ENCODE results near the gene LST1. TPM values are rescaled to one million over a fixed set of nuclear protein-coding genes. Genes with fewer than 3 reads are reported as not detected.

The LST1 gene
- total RNA-seq, 1 donor from 2014 or later = 0.51 TPM

DNA sequence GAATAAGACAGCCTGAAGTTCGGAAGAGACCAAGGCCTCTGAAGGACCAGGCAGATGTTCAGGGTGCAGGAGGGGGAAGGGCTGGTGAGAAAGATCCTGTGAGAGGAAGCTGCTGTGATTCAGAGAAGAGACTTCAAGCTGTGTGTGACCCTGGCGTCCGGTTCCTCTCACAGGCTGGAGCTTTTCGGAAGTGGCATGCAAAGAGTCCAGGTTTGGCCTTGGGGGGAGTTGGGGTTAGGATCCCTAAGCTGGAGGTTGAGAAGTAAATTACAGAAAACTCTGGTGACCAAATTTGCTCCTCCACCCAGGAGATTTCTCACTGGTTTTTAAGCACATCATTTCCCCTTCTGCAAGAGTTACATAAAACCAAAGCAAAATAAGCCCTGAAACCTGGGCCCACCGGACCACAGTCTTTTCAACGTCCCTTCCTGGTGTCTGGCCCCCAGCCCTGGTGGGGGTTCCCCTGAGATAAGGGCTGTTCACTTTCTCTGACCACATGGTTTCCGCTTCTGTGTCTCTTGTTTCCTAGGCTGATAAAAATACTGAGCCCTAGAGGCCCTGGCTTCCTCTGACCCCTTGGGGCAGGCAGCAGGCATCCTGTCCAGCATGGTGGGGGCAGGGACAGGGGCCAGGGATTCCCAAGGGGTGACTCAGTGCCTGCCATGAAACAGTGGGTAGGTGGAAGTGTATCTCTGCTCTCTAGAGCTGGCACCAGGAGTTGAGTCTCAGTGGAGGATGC is 25.9 kb upstream of the LST1 start:
- DNase-seq (ENCODE audit: low read depth in 2 of 2) = peak; percentile 99

DNA sequence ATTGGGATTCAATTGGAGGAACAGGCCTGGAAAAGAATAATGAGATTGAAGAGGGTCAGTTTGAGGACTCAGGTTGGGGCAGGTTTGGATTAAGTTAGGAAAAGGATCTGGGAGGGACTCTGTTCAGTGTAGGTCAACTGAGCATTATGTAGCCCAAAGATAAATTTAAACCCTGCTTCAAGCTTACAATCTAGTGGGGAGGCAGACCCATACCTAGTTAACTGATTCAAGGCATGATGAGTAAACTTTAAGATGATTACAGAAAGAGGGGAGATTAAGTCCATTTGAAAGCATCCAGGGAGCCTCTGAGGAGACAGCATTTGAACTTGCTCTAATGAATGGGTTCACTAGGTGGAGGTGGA is 25.4 kb upstream of the LST1 start:
- DNase-seq (ENCODE audit: low read depth in 2 of 2) = no peak

DNA sequence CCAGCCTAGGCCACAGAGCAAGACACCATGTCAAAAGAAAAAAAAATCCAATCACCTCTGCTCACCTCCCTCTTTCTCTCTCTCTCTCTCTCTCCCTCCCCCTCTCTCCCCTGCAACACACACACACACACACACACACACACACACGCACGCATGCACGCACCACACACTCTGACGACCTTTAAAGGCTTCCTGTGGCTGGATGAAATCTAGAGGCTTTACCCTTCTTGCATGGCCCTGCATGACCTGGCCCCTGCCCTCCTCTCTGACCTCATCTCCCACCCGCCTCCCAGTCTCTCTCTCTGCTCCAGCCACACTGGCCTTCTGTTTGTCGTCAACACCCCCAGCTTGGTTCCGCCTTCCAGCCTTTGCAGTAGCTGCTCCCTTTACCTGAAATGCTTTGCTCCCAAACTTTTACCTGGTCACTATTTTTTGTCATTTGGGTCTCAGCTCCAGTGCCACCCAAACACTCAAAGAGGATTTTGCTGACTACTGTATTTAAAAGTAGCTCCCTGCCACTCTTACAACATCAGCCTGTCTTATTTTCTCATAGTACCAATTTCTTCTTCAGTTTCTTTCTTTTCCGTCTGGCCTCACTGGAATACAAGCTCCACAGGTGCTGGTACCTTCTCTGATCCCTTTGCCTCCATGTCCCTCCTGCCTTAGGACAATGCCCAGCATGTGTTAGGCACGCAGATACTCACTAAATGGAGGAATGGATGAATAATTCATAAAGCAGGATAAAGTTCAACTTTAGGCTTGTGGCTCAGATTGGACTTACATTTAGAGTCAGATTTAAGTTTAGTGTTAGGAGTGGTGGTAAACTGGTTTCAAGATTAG is 18.3 kb upstream of the LST1 start:
- DNase-seq (ENCODE audit: low read depth in 2 of 2) = no peak

DNA sequence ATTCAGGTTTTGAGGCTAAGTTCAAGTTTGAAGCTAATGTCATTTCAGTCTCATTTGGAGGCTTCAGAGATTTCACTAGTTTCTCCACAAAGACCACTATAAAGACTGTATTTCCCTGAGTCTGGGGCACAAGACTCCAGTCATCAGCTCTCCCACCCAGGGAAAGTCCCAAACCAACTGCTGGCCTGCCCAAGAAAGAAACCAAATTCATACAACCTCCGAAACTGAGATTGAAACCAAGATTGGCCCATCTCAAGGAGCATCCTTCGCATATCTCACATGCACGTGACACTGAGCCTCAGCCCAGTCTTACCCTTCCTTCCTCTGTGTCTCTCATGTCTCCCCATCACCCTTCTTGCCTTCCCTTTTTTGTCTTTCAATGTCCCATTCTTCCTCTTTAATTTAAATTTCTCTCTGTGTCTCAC is 17.5 kb upstream of the LST1 start:
- DNase-seq (ENCODE audit: low read depth in 2 of 2) = no peak

DNA sequence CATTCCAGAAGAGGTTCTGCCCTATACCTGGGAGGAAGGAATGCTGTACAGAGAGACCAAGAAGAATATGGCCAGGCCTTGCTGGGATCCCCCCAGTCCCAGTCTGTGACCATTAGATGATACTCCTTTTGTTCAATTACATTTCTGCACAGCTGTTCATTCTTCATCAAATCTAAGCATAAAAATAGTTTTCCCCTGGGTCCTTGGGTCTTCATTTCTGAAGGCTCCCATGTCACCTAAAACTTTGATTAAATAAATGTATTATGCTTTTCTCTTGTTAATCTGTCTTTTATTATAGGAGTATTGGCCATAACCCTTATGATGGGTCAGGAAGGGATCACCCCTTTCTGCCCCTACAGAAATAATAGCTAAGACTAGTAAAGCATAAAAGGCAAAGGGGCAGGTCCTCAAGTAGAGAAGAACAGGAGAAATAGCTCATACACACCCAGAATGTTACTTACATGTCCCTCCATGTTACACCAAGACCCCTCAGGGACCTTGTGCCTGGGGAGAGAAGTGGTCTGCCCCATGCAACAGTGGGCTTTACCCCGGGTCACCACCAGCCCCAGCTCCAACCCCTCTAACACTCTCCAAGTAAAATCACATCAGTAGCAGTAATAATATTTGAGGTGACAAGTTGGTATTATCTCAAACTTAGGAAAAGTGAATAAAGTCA is 16.1 kb upstream of the LST1 start:
- no peak for DNase-seq (ENCODE audit: low read depth in 2 of 2)

DNA sequence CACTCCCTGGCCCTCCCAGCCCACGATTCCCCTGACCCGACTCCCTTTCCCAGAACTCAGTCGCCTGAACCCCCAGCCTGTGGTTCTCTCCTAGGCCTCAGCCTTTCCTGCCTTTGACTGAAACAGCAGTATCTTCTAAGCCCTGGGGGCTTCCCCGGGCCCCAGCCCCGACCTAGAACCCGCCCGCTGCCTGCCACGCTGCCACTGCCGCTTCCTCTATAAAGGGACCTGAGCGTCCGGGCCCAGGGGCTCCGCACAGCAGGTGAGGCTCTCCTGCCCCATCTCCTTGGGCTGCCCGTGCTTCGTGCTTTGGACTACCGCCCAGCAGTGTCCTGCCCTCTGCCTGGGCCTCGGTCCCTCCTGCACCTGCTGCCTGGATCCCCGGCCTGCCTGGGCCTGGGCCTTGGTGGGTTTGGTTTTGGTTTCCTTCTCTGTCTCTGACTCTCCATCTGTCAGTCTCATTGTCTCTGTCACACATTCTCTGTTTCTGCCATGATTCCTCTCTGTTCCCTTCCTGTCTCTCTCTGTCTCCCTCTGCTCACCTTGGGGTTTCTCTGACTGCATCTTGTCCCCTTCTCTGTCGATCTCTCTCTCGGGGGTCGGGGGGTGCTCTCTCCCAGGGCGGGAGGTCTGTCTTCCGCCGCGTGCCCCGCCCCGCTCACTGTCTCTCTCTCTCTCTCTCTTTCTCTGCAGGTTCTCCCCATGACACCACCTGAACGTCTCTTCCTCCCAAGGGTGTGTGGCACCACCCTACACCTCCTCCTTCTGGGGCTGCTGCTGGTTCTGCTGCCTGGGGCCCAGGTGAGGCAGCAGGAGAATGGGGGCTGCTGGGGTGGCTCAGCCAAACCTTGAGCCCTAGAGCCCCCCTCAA is 13.8 kb upstream of the LST1 start, which contains the start of gene LTA:
LTA (plus strand) TSS at position 249 of the 871 bp plus-strand sequence; CDS start at position 703, 454 bp downstream.
- no peak for DNase-seq (ENCODE audit: low read depth in 2 of 2)

DNA sequence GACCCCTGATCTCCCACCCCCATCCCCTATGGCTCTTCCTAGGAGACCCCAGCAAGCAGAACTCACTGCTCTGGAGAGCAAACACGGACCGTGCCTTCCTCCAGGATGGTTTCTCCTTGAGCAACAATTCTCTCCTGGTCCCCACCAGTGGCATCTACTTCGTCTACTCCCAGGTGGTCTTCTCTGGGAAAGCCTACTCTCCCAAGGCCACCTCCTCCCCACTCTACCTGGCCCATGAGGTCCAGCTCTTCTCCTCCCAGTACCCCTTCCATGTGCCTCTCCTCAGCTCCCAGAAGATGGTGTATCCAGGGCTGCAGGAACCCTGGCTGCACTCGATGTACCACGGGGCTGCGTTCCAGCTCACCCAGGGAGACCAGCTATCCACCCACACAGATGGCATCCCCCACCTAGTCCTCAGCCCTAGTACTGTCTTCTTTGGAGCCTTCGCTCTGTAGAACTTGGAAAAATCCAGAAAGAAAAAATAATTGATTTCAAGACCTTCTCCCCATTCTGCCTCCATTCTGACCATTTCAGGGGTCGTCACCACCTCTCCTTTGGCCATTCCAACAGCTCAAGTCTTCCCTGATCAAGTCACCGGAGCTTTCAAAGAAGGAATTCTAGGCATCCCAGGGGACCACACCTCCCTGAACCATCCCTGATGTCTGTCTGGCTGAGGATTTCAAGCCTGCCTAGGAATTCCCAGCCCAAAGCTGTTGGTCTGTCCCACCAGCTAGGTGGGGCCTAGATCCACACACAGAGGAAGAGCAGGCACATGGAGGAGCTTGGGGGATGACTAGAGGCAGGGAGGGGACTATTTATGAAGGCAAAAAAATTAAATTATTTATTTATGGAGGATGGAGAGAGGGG is 12.6 kb upstream of the LST1 start:
- no peak for DNase-seq (ENCODE audit: low read depth in 2 of 2)

DNA sequence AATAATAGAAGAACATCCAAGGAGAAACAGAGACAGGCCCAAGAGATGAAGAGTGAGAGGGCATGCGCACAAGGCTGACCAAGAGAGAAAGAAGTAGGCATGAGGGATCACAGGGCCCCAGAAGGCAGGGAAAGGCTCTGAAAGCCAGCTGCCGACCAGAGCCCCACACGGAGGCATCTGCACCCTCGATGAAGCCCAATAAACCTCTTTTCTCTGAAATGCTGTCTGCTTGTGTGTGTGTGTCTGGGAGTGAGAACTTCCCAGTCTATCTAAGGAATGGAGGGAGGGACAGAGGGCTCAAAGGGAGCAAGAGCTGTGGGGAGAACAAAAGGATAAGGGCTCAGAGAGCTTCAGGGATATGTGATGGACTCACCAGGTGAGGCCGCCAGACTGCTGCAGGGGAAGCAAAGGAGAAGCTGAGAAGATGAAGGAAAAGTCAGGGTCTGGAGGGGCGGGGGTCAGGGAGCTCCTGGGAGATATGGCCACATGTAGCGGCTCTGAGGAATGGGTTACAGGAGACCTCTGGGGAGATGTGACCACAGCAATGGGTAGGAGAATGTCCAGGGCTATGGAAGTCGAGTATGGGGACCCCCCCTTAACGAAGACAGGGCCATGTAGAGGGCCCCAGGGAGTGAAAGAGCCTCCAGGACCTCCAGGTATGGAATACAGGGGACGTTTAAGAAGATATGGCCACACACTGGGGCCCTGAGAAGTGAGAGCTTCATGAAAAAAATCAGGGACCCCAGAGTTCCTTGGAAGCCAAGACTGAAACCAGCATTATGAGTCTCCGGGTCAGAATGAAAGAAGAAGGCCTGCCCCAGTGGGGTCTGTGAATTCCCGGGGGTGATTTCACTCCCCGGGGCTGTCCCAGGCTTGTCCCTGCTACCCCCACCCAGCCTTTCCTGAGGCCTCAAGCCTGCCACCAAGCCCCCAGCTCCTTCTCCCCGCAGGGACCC is 11.7 kb upstream of the LST1 start:
- DNase-seq (ENCODE audit: low read depth in 2 of 2) = no peak

DNA sequence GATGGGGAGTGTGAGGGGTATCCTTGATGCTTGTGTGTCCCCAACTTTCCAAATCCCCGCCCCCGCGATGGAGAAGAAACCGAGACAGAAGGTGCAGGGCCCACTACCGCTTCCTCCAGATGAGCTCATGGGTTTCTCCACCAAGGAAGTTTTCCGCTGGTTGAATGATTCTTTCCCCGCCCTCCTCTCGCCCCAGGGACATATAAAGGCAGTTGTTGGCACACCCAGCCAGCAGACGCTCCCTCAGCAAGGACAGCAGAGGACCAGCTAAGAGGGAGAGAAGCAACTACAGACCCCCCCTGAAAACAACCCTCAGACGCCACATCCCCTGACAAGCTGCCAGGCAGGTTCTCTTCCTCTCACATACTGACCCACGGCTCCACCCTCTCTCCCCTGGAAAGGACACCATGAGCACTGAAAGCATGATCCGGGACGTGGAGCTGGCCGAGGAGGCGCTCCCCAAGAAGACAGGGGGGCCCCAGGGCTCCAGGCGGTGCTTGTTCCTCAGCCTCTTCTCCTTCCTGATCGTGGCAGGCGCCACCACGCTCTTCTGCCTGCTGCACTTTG is 10.7 kb upstream of the LST1 start, which contains the start of gene TNF:
TNF (plus strand) TSS at position 231 of the 567 bp plus-strand sequence; CDS start at position 408, 177 bp downstream.
- no peak for DNase-seq (ENCODE audit: low read depth in 2 of 2)

DNA sequence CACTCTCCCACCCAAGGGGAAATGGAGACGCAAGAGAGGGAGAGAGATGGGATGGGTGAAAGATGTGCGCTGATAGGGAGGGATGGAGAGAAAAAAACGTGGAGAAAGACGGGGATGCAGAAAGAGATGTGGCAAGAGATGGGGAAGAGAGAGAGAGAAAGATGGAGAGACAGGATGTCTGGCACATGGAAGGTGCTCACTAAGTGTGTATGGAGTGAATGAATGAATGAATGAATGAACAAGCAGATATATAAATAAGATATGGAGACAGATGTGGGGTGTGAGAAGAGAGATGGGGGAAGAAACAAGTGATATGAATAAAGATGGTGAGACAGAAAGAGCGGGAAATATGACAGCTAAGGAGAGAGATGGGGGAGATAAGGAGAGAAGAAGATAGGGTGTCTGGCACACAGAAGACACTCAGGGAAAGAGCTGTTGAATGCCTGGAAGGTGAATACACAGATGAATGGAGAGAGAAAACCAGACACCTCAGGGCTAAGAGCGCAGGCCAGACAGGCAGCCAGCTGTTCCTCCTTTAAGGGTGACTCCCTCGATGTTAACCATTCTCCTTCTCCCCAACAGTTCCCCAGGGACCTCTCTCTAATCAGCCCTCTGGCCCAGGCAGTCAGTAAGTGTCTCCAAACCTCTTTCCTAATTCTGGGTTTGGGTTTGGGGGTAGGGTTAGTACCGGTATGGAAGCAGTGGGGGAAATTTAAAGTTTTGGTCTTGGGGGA is 10.0 kb upstream of the LST1 start:
- no peak for DNase-seq (ENCODE audit: low read depth in 2 of 2)

DNA sequence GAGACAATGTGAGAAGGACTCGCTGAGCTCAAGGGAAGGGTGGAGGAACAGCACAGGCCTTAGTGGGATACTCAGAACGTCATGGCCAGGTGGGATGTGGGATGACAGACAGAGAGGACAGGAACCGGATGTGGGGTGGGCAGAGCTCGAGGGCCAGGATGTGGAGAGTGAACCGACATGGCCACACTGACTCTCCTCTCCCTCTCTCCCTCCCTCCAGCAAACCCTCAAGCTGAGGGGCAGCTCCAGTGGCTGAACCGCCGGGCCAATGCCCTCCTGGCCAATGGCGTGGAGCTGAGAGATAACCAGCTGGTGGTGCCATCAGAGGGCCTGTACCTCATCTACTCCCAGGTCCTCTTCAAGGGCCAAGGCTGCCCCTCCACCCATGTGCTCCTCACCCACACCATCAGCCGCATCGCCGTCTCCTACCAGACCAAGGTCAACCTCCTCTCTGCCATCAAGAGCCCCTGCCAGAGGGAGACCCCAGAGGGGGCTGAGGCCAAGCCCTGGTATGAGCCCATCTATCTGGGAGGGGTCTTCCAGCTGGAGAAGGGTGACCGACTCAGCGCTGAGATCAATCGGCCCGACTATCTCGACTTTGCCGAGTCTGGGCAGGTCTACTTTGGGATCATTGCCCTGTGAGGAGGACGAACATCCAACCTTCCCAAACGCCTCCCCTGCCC is 9.0 kb upstream of the LST1 start:
- DNase-seq (ENCODE audit: low read depth in 2 of 2) = no peak

DNA sequence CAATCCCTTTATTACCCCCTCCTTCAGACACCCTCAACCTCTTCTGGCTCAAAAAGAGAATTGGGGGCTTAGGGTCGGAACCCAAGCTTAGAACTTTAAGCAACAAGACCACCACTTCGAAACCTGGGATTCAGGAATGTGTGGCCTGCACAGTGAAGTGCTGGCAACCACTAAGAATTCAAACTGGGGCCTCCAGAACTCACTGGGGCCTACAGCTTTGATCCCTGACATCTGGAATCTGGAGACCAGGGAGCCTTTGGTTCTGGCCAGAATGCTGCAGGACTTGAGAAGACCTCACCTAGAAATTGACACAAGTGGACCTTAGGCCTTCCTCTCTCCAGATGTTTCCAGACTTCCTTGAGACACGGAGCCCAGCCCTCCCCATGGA is 8.5 kb upstream of the LST1 start:
- DNase-seq (ENCODE audit: low read depth in 2 of 2) = no peak

DNA sequence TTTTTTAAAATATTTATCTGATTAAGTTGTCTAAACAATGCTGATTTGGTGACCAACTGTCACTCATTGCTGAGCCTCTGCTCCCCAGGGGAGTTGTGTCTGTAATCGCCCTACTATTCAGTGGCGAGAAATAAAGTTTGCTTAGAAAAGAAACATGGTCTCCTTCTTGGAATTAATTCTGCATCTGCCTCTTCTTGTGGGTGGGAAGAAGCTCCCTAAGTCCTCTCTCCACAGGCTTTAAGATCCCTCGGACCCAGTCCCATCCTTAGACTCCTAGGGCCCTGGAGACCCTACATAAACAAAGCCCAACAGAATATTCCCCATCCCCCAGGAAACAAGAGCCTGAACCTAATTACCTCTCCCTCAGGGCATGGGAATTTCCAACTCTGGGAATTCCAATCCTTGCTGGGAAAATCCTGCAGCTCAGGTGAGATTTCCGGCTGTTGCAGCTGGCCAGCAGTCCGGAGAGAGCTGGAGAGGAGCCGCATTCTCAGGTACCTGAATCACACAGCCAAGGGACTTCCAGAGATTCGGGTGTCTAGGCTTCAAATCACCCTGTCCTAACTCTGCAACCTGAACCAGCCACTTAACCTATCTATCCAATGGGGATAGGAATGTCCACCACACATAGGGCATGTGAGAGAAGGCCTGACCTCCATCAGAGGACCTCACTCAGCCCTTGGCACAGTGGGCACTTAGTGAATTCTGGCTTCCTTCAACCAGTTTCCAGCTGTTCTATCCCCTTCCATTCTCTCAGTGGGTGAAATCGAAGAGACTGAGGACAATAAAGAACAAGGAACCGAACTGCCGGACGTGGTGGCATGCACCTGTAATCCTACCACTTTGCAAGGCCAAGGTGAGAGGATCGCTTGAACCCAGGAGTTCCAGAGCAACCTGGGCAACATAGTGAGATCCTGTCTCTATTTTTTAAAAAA is 7.6 kb upstream of the LST1 start:
- DNase-seq (ENCODE audit: low read depth in 2 of 2) = peak in 1 of 2 donors; percentile 52

DNA sequence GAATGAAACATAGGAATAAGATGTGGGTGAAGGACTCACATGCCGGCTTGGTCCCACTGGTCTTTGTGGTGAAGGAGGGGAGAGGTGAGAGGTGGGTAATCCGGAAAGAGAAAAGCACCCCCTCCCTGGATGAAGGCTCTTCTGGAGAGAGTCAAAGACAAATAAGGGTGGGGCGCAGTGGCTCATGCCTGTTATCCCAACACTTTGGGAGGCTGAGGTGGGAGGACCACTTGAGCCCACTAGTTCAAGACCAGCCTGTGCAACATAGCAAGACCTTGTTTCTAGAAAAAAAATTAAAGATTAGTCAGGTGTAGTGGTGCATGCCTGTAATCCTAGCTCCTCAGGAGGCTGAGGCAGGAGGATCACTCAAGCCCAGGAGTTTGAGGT is 7.0 kb upstream of the LST1 start:
- no peak for DNase-seq (ENCODE audit: low read depth in 2 of 2)

DNA sequence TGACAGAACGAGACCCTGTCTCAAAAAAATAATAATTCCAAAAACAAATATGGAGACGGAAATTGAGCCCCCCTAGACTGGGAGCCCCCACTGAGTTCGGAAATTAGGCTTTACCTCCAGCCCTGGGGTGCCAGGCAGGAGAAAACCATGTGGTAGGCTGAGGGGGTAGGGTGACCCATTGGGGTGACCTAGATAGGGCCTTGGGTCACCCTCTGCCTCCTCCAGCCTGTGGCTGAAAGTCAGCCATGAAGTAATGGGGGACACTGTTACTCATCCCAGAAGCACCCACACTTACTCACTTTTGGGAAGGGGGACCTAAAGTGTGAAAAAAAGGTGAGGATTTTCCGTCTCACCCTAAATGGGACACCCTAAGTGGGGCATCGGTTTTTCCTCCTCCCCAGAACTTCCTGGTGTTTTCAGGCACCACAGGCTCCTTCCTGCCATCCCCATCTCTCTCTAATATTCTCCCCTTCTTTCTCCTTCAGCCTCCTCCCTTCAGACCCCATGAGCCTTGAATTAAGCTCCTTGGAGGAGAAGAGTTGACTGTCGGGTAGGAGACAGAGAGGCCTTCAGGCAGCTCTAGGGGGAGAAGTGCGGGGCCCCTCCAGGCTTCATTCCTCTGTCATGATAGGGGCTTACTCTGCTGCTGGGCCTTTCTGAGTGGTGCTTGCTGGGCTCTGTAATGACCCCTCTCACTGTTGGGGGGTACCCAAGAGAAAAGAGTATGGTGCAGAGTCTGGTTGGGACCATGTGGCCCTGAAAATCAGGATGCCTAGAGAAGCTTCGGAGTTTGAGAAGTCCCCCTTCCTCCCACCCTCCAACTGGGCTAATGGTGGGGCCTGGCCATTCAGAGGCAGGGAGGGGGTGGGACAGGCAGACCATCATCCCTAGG is 6.3 kb upstream of the LST1 start:
- DNase-seq (ENCODE audit: low read depth in 2 of 2) = no peak

DNA sequence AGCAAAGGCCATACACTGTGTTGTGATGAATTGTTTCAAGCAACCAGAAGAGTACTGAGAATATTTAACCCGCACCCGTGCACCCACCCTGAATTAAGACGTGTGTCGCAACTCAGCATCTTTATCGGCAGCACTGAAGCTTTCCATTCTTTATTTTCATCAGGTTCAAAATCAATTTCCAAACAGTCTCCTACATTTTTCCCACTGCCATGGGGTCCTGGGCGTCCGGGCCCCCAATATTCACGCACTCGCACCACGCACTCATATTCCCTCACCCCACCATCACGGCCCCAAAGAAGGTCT is 5.7 kb upstream of the LST1 start:
- no peak for DNase-seq (ENCODE audit: low read depth in 2 of 2)
